ENCODE measurements around the gene CA12.

DNA sequence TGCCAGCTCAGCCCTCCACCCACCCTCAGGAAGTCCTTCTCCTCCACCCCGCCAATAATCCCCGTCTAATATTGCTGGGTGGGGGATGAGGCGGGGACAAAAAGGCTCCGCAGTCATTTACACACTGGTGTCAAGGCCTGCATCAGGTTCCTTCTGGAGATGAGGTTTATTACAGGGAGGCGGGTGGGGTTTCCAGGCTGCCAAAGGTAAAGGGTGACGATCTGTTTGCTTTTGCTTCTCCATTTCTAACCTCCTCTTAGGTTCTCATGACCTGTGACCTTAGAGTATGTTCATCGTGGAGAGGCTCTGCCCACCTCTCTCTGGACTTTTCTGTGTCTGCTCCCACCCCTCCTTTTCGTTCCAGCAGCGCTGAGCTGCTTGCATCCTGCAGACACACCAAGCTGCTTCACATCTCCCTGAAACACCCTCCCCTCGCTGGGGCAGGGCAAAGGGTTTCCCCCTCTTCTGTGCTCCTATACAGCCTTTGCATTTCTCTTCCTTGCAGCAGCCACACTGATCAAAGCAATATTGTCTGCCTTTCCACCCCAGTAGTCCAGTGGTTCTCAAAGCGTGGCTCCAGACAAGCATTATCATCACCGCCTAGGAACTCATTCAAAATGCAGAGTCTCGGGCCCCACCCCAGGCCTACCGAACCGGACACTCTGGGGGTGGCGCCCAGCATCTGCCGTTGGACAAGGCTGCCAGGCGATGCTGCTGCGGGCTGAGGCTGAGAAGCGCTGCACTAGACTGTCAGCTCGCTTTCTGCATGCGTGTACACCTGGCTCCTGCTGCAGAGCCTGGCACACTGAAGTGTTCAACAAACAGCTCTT, 26.6 kb downstream of the CA12 start:
- TF ChIP-seq, protein P1, sequence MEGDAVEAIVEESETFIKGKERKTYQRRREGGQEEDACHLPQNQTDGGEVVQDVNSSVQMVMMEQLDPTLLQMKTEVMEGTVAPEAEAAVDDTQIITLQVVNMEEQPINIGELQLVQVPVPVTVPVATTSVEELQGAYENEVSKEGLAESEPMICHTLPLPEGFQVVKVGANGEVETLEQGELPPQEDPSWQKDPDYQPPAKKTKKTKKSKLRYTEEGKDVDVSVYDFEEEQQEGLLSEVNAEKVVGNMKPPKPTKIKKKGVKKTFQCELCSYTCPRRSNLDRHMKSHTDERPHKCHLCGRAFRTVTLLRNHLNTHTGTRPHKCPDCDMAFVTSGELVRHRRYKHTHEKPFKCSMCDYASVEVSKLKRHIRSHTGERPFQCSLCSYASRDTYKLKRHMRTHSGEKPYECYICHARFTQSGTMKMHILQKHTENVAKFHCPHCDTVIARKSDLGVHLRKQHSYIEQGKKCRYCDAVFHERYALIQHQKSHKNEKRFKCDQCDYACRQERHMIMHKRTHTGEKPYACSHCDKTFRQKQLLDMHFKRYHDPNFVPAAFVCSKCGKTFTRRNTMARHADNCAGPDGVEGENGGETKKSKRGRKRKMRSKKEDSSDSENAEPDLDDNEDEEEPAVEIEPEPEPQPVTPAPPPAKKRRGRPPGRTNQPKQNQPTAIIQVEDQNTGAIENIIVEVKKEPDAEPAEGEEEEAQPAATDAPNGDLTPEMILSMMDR (IDR thresholded peaks at IDR 0.05; ENCODE audit: borderline replicate concordance, extremely low read depth, low read length, poor library complexity, severe bottlenecking), result no peak
- TF ChIP-seq EZH2 (IDR thresholded peaks at IDR 0.05; ENCODE audit: borderline replicate concordance, low read depth, low read length, severe bottlenecking), result no peak

Data from DND-41 (cell line).